Measurements from ENCODE around the gene ITGB7. TPM values are rescaled to one million over a fixed set of nuclear protein-coding genes. Genes with fewer than 3 reads are reported as not detected.

Gene ITGB7
- total and polyA plus RNA-seq, 2 donors (not counting 3 experiments of a cell fraction or from before 2014, with no cell fraction given), result 0.17 TPM; not detected in 1

DNA sequence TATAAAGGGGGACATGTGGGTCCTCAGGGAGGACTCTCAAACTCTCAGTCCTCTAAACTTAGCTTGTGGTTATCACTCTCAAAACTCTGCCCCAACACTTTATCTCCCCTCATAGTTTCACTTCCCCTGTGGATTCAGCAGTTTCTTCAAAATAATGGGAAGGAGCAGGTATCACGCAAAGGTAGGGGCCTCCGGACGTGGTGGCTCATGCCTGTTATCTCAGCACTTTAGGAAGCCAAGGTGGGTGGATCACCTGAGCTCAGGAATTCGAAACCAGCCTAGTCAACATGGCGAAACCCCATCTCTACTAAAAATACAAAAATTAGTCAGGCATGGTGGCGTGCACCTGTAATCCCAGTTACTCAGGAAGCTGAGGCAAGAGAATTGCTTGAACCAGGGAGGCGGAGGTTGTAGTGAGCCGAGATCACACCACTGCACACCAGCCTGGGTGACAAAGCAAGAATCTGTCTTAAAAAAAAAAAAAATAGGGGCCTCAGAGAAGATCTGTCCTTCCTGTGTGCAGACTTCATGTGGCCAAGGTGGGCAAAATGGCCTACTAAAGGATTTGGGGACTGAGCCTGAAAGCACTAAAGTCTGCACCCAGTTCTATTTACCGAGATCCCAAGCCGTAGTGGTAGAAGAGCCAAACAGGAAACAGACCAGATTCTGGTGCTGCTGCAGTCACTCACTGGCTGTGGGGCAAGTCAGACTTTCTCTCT lies 6.4 kb downstream of the ITGB7 start:
- Histone ChIP-seq H3K4me2 (ENCODE audit: insufficient read depth, low read length) (no peak overlapping the region), H4K20me1 (replicated peaks; ENCODE audit: control insufficient read depth, extremely low read depth, insufficient read depth, low read length) (no peaks in the 10 kb centered on the region), H3K79me2 (ENCODE audit: control insufficient read depth, insufficient read depth, low read length) (no peaks in the 10 kb centered on the region), H3K9me1 (replicated peaks; ENCODE audit: control insufficient read depth, extremely low read depth, insufficient read depth, low read length) (no peaks in the 10 kb centered on the region), H3K27ac (ENCODE audit: insufficient read depth, low read depth, low read length) (no peak overlapping the region), H3K36me3 (ENCODE audit: control insufficient read depth in 2 of 2, extremely low read depth in 1 of 2, insufficient read depth in 2 of 2, low read length in 2 of 2) (no peaks in the 10 kb centered on the region), H2AFZ (ENCODE audit: low read depth, low read length) (no peak overlapping the region), H3K9ac (replicated peaks; ENCODE audit: extremely low read depth, insufficient read depth, low read length) (no peak overlapping the region), H3K27me3 (ENCODE audit: control insufficient read depth in 2 of 2, insufficient read depth in 2 of 2, low read length in 2 of 2) (peaks cover 0 to 2% of the 10 kb centered on the region in 2 experiments), H3K9me3 (replicated peaks; ENCODE audit: control insufficient read depth, insufficient read depth, low read length) (no peaks in the 10 kb centered on the region), H3K4me1 (ENCODE audit: control insufficient read depth, extremely low read depth, insufficient read depth, low read length) (peaks cover 6% of the 10 kb centered on the region), H3K4me3 (replicated peaks in 1 of 3; ENCODE audit: insufficient read depth in 1 of 3, low read depth in 1 of 3, low read length in 3 of 3) (no peak overlapping the region)
- BruUV-seq (replicated peaks), result no TSS peak
- intact Hi-C loops (cut with micrococcal nuclease) (no loop called here), dilution Hi-C loops (cut with MboI; ENCODE audit: extremely low pct_ligation_motif_present, low sequenced_read_pairs) (no loop called here)
- DNase-seq (ENCODE audit: low read depth, low spot score) (no peak), FAIRE-seq (no peak)
- CTCF ChIA-PET, result interaction anchor here (1.0 to 6.7 kb wide), 5 partner anchors 10 to 145 kb away, joined by 3 to 249 read pairs (median 5); no protein-coding TSS in a partner anchor
- POLR2A ChIA-PET, result no interaction called here
- no peak for TF ChIP-seq MYC (IDR thresholded peaks at IDR 0.05; ENCODE audit: low read depth, low read length)
- no peak for TF ChIP-seq EZH2 (IDR thresholded peaks at IDR 0.05; ENCODE audit: borderline replicate concordance, low read depth, low read length, severe bottlenecking)
- TF ChIP-seq, protein P1, sequence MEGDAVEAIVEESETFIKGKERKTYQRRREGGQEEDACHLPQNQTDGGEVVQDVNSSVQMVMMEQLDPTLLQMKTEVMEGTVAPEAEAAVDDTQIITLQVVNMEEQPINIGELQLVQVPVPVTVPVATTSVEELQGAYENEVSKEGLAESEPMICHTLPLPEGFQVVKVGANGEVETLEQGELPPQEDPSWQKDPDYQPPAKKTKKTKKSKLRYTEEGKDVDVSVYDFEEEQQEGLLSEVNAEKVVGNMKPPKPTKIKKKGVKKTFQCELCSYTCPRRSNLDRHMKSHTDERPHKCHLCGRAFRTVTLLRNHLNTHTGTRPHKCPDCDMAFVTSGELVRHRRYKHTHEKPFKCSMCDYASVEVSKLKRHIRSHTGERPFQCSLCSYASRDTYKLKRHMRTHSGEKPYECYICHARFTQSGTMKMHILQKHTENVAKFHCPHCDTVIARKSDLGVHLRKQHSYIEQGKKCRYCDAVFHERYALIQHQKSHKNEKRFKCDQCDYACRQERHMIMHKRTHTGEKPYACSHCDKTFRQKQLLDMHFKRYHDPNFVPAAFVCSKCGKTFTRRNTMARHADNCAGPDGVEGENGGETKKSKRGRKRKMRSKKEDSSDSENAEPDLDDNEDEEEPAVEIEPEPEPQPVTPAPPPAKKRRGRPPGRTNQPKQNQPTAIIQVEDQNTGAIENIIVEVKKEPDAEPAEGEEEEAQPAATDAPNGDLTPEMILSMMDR (IDR thresholded peaks at IDR 0.05; ENCODE audit: extremely low read depth in 1 of 2, insufficient read depth in 1 of 2, low read depth in 1 of 2, low read length in 2 of 2), result no peak
- no peak for TF ChIP-seq POLR2AphosphoS5 (IDR thresholded peaks at IDR 0.05; ENCODE audit: insufficient read depth, low read depth, low read length)
- no peak for TF ChIP-seq JUN (IDR thresholded peaks at IDR 0.05; ENCODE audit: borderline replicate concordance, insufficient read depth, insufficient read length, low read depth)
- no peak for TF ChIP-seq POLR2A (IDR thresholded peaks at IDR 0.05; ENCODE audit: low read depth, low read length)
- TF ChIP-seq FOS (IDR thresholded peaks at IDR 0.05; ENCODE audit: borderline replicate concordance, insufficient read depth, low read length), result no peak
- no peak for TF ChIP-seq GATA2 (IDR thresholded peaks at IDR 0.05; ENCODE audit: insufficient read depth, insufficient read length, low read depth, low read length)
- TF ChIP-seq, protein P2, sequence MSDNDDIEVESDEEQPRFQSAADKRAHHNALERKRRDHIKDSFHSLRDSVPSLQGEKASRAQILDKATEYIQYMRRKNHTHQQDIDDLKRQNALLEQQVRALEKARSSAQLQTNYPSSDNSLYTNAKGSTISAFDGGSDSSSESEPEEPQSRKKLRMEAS (IDR thresholded peaks at IDR 0.05; ENCODE audit: insufficient read depth, insufficient read length), result no peak

All from endothelial cell of umbilical vein (primary cell).